Hepatocyte (in vitro differentiated cells): ENCODE measurements around the gene BAG1. TPM values are rescaled to one million over a fixed set of nuclear protein-coding genes. Genes with fewer than 3 reads are reported as not detected.

Experiments
- DNase-seq: peaks from one replicate; pipeline ENCODE4 v3.0.0-alpha.2; 2016; ENCODE audit warnings: low spot score
- H2AFZ ChIP-seq: fragments of 200-600 bp; sonication (generic); 2 replicates; pipeline ENCODE4 v1.6.0; 2016; ENCODE audit warnings: antibody characterized with exemption, mild to moderate bottlenecking
- H3K27ac ChIP-seq: fragments of 200-600 bp; sonication (generic); 2 replicates; pipeline ENCODE4 v1.5.1; 2016; ENCODE audit warnings: mild to moderate bottlenecking
- H3K27me3 ChIP-seq: fragments of 200-600 bp; sonication (generic); 2 replicates; pipeline ENCODE4 v1.6.1; 2016
- H3K36me3 ChIP-seq: fragments of 200-600 bp; sonication (generic); replicated peaks from 2 replicates; pipeline ENCODE4 v1.5.1; 2016; ENCODE audit warnings: low read depth; ENCODE audit not compliant: insufficient read depth
- H3K4me1 ChIP-seq: fragments of 200-600 bp; sonication (generic); 2 replicates; pipeline ENCODE4 v1.5.1; 2016; ENCODE audit warnings: mild to moderate bottlenecking, moderate library complexity; ENCODE audit not compliant: insufficient read depth
- H3K4me2 ChIP-seq: fragments of 200-600 bp; sonication (generic); 2 replicates; pipeline ENCODE4 v1.6.0; 2016
- H3K4me3 ChIP-seq: fragments of 200-600 bp; sonication (generic); 2 replicates; pipeline ENCODE4 v1.5.1; 2016; ENCODE audit warnings: mild to moderate bottlenecking
- H3K79me2 ChIP-seq: fragments of 200-600 bp; sonication (generic); 2 replicates; pipeline ENCODE4 v1.6.0; 2017; ENCODE audit warnings: mild to moderate bottlenecking
- H3K9me2 ChIP-seq: fragments of 200-600 bp; sonication (generic); replicated peaks from 2 replicates; pipeline ENCODE4 v1.6.0; 2017; ENCODE audit warnings: mild to moderate bottlenecking; ENCODE audit not compliant: insufficient read depth
- H3K9me3 ChIP-seq: fragments of 200-600 bp; sonication (generic); 2 replicates; pipeline ENCODE4 v1.5.1; 2016; ENCODE audit warnings: low read depth, mild to moderate bottlenecking
- H4K20me1 ChIP-seq: fragments of 200-600 bp; sonication (generic); 2 replicates; pipeline ENCODE4 v1.6.0; 2016; ENCODE audit warnings: mild to moderate bottlenecking; ENCODE audit not compliant: insufficient read depth, poor library complexity, severe bottlenecking
- CTCF ChIP-seq: fragments of 200-600 bp; sonication (generic); IDR thresholded peaks from 2 replicates; pipeline ENCODE4 v1.5.1; 2016; ENCODE audit warnings: antibody characterized with exemption, mild to moderate bottlenecking; ENCODE audit not compliant: poor library complexity
- EZH2 ChIP-seq: fragments of 200-600 bp; sonication (generic); IDR thresholded peaks from 2 replicates; pipeline ENCODE4 v1.6.1; 2016; ENCODE audit warnings: antibody characterized with exemption, mild to moderate bottlenecking, borderline replicate concordance
- EZH2phosphoT487 ChIP-seq: fragments of 200-600 bp; sonication (generic); IDR thresholded peaks from one replicate; pipeline ENCODE4 v1.6.1; 2018; ENCODE audit warnings: antibody characterized with exemption, mild to moderate bottlenecking, low read depth, moderate library complexity; ENCODE audit not compliant: unreplicated experiment, severe bottlenecking
- WGBS: methylation state at CpG from one replicate; pipeline ENCODE4 v1.1.6; 2016; ENCODE audit warnings: low lambda C conversion rate; ENCODE audit errors: missing lambda C conversion rate; 5-methylcytosine and 5-hydroxymethylcytosine counted together
- polyA plus RNA-seq: library from polyadenylated mRNA; unstranded; fragments of >200 nt; fragmentation: Nextera tagmentation; extraction: Ambion mirVana; gene quantifications from 2 replicates; pipeline ENCODE4 v1.2.1, GENCODE V29; 2016
- total RNA-seq: library from RNA; depleted of rRNA; stranded (reverse); fragments of >200 nt; gene quantifications from 2 replicates; pipeline ENCODE4 v1.2.3, GENCODE V29; 2014

Gene BAG1
- total and polyA plus RNA-seq, 2 experiments from 2014 or later = 78.5 to 103 TPM

GRCh38 chr9:33210006-33210715 is 54.3 kb downstream of the BAG1 start:
- DNase-seq = no peak
- 91% methylated on average over 4 of the region's 4 CpGs for WGBS

DNA sequence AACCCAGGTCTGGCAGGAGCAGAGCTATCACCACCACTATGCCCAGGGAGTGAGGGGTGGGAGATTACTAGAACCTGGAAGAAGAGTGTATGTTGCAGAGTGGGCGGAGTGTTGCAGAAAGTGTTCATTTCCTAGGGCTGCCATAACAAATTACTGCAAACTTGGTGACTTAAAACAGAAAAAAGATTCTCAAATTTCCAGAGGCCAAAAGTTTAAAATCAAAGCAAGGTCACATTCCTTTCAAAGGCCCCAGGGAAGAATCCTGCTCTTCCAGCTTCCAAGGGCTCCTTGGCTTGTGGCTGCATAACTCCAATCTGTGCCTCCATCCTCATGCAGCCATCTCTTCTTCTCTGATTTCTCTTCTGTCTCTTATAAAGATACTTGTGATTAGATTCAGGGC is 55.1 kb downstream of the BAG1 start:
- H3K36me3 ChIP-seq = no peaks in the 10 kb centered on the region
- no peak for TF ChIP-seq EZH2phosphoT487
- no peak for TF ChIP-seq CTCF
- no peak for TF ChIP-seq EZH2
- WGBS = 80% methylated on average over 1 of the region's 1 CpG
- no peaks in the 10 kb centered on the region for H3K79me2 ChIP-seq
- no peaks in the 10 kb centered on the region for H3K9me3 ChIP-seq
- H4K20me1 ChIP-seq = no peaks in the 10 kb centered on the region
- H3K9me2 ChIP-seq = no peaks in the 10 kb centered on the region
- H3K27me3 ChIP-seq = no peaks in the 10 kb centered on the region
- H3K4me3 ChIP-seq = no peak overlapping the region
- H3K4me2 ChIP-seq = no peak overlapping the region
- H3K4me1 ChIP-seq = peaks cover 6% of the 10 kb centered on the region
- H3K27ac ChIP-seq = no peak overlapping the region
- no peak overlapping the region for H2AFZ ChIP-seq
- no peak for DNase-seq

More at GRCh38 chr9:33210006-33210715, 54.3 kb downstream of the BAG1 start:
- Histone ChIP-seq H3K4me2 (no peak overlapping the region), H2AFZ (no peak overlapping the region), H3K9me3 (no peaks in the 10 kb centered on the region), H3K4me3 (no peak overlapping the region), H3K27ac (no peak overlapping the region), H3K27me3 (no peaks in the 10 kb centered on the region), H3K36me3 (no peaks in the 10 kb centered on the region), H3K79me2 (no peaks in the 10 kb centered on the region), H4K20me1 (no peaks in the 10 kb centered on the region), H3K4me1 (peaks cover 6% of the 10 kb centered on the region), H3K9me2 (no peaks in the 10 kb centered on the region)
- TF ChIP-seq CTCF (no peak), EZH2phosphoT487 (no peak), EZH2 (no peak)

- H3K27ac ChIP-seq = no peak overlapping the region
- no peak for DNase-seq
Measured at GRCh38 chr9:33202552-33203201, 61.8 kb downstream of the BAG1 start.

More at GRCh38 chr9:33202552-33203201, 61.8 kb downstream of the BAG1 start:
- no peak for TF ChIP-seq EZH2
- TF ChIP-seq EZH2phosphoT487 = no peak
- Histone ChIP-seq H3K4me3 (no peak overlapping the region), H3K36me3 (no peaks in the 10 kb centered on the region), H2AFZ (no peak overlapping the region), H3K27me3 (no peaks in the 10 kb centered on the region), H3K4me1 (no peaks in the 10 kb centered on the region), H3K9me3 (no peaks in the 10 kb centered on the region), H3K79me2 (no peaks in the 10 kb centered on the region), H3K4me2 (no peak overlapping the region), H3K9me2 (no peaks in the 10 kb centered on the region), H4K20me1 (no peaks in the 10 kb centered on the region)
- 57% methylated on average over 11 of the region's 11 CpGs for WGBS

Other genes starting within 250 kb of the BAG1 start
- gene DNAJA1, start 239.4 kb downstream of the BAG1 start, total RNA-seq = 171 and 185 TPM in 2 replicates
- 163 and 173 TPM in 2 replicates for gene DNAJA1, start 239.4 kb downstream of the BAG1 start, polyA plus RNA-seq
- 21.8 and 25.1 TPM in 2 replicates for gene SMU1, start 188.0 kb downstream of the BAG1 start, total RNA-seq
- gene SMU1, start 188.0 kb downstream of the BAG1 start, polyA plus RNA-seq = 15.8 and 17.8 TPM in 2 replicates
- 76.3 and 78.3 TPM in 2 replicates for gene B4GALT1, start 97.4 kb downstream of the BAG1 start, total RNA-seq
- 45.6 and 63.9 TPM in 2 replicates for gene B4GALT1, start 97.4 kb downstream of the BAG1 start, polyA plus RNA-seq
- not detected in 2 replicates for gene SPINK4, start 24.5 kb downstream of the BAG1 start, total RNA-seq
- gene SPINK4, start 24.5 kb downstream of the BAG1 start, polyA plus RNA-seq = 2.2 TPM in 1 of 2 replicates, not detected in the other
- 102 and 109 TPM in 2 replicates for gene CHMP5, start 341 bp upstream of the BAG1 start, total RNA-seq
- gene CHMP5, start 341 bp upstream of the BAG1 start, polyA plus RNA-seq = 85.6 and 91.5 TPM in 2 replicates
- gene NFX1, start 25.8 kb upstream of the BAG1 start, total RNA-seq = 18.5 and 21.8 TPM in 2 replicates
- 19.5 and 22.4 TPM in 2 replicates for gene NFX1, start 25.8 kb upstream of the BAG1 start, polyA plus RNA-seq
- 8.5 and 11.2 TPM in 2 replicates for gene AQP7, start 137.9 kb upstream of the BAG1 start, total RNA-seq
- gene AQP7, start 137.9 kb upstream of the BAG1 start, polyA plus RNA-seq = 11.6 and 16.6 TPM in 2 replicates
- 97.1 and 101 TPM in 2 replicates for gene AQP3, start 182.9 kb upstream of the BAG1 start, total RNA-seq
- 99.3 and 123 TPM in 2 replicates for gene AQP3, start 182.9 kb upstream of the BAG1 start, polyA plus RNA-seq
- gene NOL6, start 209.2 kb upstream of the BAG1 start, total RNA-seq = 19.3 and 21.9 TPM in 2 replicates
- 20.6 and 24.1 TPM in 2 replicates for gene NOL6, start 209.2 kb upstream of the BAG1 start, polyA plus RNA-seq